ENCODE measurements around the gene SLC12A5.
"Not testable (repeated sequence)": the region's sequence is repeated elsewhere in the genome, so short reads cannot be mapped to it uniquely, and the experiment has no call there.

The SLC12A5 gene

GRCh38 chr20:45985573-45985972 is 43.4 kb upstream of the SLC12A5 start:
- Histone ChIP-seq H3K9me2 (replicated peaks; ENCODE audit: control insufficient read depth, low read length) (no peaks in the 10 kb centered on the region), H3F3A (ENCODE audit: control insufficient read depth, insufficient read depth) (no peaks in the 10 kb centered on the region), H3K27ac (ENCODE audit: low read depth, low read length) (no peak overlapping the region), H3K9me3 (ENCODE audit: control insufficient read depth, insufficient read depth, low read length) (no peaks in the 10 kb centered on the region), H3K4me3 (ENCODE audit: low read length) (no peak overlapping the region), H3K4me2 (ENCODE audit: low read length) (no peak overlapping the region), H3K36me3 (ENCODE audit: control insufficient read depth, low read length) (no peaks in the 10 kb centered on the region), H4K20me1 (ENCODE audit: control insufficient read depth, insufficient read depth, low read depth, low read length) (no peaks in the 10 kb centered on the region), H3K4me1 (ENCODE audit: control insufficient read depth, low read length) (no peaks in the 10 kb centered on the region), H3K79me2 (ENCODE audit: control insufficient read depth, low read length) (no peaks in the 10 kb centered on the region), H3K27me3 (ENCODE audit: control insufficient read depth, low read length) (peaks cover 9% of the 10 kb centered on the region)
- no peak for TF ChIP-seq EZH2phosphoT487 (IDR thresholded peaks at IDR 0.05; ENCODE audit: borderline replicate concordance, low read length)
- TF ChIP-seq, protein P1, sequence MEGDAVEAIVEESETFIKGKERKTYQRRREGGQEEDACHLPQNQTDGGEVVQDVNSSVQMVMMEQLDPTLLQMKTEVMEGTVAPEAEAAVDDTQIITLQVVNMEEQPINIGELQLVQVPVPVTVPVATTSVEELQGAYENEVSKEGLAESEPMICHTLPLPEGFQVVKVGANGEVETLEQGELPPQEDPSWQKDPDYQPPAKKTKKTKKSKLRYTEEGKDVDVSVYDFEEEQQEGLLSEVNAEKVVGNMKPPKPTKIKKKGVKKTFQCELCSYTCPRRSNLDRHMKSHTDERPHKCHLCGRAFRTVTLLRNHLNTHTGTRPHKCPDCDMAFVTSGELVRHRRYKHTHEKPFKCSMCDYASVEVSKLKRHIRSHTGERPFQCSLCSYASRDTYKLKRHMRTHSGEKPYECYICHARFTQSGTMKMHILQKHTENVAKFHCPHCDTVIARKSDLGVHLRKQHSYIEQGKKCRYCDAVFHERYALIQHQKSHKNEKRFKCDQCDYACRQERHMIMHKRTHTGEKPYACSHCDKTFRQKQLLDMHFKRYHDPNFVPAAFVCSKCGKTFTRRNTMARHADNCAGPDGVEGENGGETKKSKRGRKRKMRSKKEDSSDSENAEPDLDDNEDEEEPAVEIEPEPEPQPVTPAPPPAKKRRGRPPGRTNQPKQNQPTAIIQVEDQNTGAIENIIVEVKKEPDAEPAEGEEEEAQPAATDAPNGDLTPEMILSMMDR (IDR thresholded peaks at IDR 0.05; ENCODE audit: low read depth, low read length, poor library complexity, severe bottlenecking): no peak

DNA sequence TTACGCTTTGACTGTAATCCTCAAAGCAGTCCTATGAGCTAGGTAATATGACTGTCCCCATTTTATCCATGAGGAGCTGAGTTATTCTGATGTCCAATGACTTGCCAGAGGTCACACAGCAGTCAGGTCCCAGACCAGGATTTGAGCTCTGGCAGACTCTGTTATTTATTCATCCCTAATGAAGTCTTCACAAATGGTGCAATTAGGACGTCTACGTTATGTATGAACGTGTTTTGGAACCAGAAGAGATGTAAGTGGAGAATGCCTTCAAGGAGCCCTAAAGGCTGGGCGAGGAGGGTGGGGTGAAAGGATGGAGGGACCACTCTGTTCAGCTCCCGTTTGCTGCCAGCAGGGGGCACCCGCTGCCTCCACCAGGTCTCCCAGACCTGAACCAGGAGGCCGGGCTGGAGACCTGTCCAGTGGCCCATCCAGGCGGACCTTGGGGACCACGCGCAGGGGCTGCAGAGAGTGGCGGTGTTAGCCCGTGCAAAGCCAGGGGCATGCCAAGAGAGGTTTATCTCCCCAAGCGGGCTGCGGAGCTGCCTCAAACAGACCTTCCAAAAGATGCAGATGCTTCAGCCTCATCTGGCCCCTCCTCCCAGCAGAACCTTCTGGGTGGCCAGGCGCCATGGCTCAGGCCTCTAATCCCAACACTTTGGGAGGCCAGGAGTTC is 41.8 kb upstream of the SLC12A5 start:
- H3K27me3 ChIP-seq (ENCODE audit: control insufficient read depth, low read length): peaks cover 9% of the 10 kb centered on the region
- no peaks in the 10 kb centered on the region for H4K20me1 ChIP-seq (ENCODE audit: control insufficient read depth, insufficient read depth, low read depth, low read length)
- TF ChIP-seq, protein P1 (IDR thresholded peaks at IDR 0.05; ENCODE audit: low read depth, low read length, poor library complexity, severe bottlenecking): peak; percentile 94
- TF ChIP-seq EZH2phosphoT487 (IDR thresholded peaks at IDR 0.05; ENCODE audit: borderline replicate concordance, low read length): no peak
- no peaks in the 10 kb centered on the region for H3K79me2 ChIP-seq (ENCODE audit: control insufficient read depth, low read length)
- H3K9me2 ChIP-seq (replicated peaks; ENCODE audit: control insufficient read depth, low read length): no peaks in the 10 kb centered on the region
- H3K36me3 ChIP-seq (ENCODE audit: control insufficient read depth, low read length): no peaks in the 10 kb centered on the region
- H3K4me1 ChIP-seq (ENCODE audit: control insufficient read depth, low read length): peaks cover 11% of the 10 kb centered on the region
- no peak overlapping the region for H3K27ac ChIP-seq (ENCODE audit: low read depth, low read length)
- no peak overlapping the region for H3K4me2 ChIP-seq (ENCODE audit: low read length)
- no peaks in the 10 kb centered on the region for H3F3A ChIP-seq (ENCODE audit: control insufficient read depth, insufficient read depth)
- H3K4me3 ChIP-seq (ENCODE audit: low read length): no peak overlapping the region
- no peaks in the 10 kb centered on the region for H3K9me3 ChIP-seq (ENCODE audit: control insufficient read depth, insufficient read depth, low read length)

- H3F3A ChIP-seq (ENCODE audit: control insufficient read depth, insufficient read depth); H3K27ac ChIP-seq (ENCODE audit: low read depth, low read length); H3K4me2 ChIP-seq (ENCODE audit: low read length); H3K79me2 ChIP-seq (ENCODE audit: control insufficient read depth, low read length); H3K36me3 ChIP-seq (ENCODE audit: control insufficient read depth, low read length); H3K9me2 ChIP-seq (replicated peaks; ENCODE audit: control insufficient read depth, low read length); H3K4me3 ChIP-seq (ENCODE audit: low read length); H3K9me3 ChIP-seq (ENCODE audit: control insufficient read depth, insufficient read depth, low read length); H4K20me1 ChIP-seq (ENCODE audit: control insufficient read depth, insufficient read depth, low read depth, low read length): not testable (repeated sequence)
- Histone ChIP-seq H3K4me1 (ENCODE audit: control insufficient read depth, low read length) (peaks cover 19% of the 10 kb centered on the region), H3K27me3 (ENCODE audit: control insufficient read depth, low read length) (peaks cover 12% of the 10 kb centered on the region)
Observed at GRCh38 chr20:45988830-45989229, 40.2 kb upstream of the SLC12A5 start.

GRCh38 chr20:45991616-45992015 is 37.4 kb upstream of the SLC12A5 start:
- H3K4me3 ChIP-seq (ENCODE audit: low read length): peak overlapping the region; percentile 36; the same call in 1 of the 2 replicates
- no peaks in the 10 kb centered on the region for H3K79me2 ChIP-seq (ENCODE audit: control insufficient read depth, low read length)
- H4K20me1 ChIP-seq (ENCODE audit: control insufficient read depth, insufficient read depth, low read depth, low read length): no peaks in the 10 kb centered on the region
- peaks cover 22% of the 10 kb centered on the region for H3K4me1 ChIP-seq (ENCODE audit: control insufficient read depth, low read length)
- no peaks in the 10 kb centered on the region for H3K9me2 ChIP-seq (replicated peaks; ENCODE audit: control insufficient read depth, low read length)
- H3K36me3 ChIP-seq (ENCODE audit: control insufficient read depth, low read length): no peaks in the 10 kb centered on the region
- H3F3A ChIP-seq (ENCODE audit: control insufficient read depth, insufficient read depth): no peaks in the 10 kb centered on the region; the same call in 1 of the 2 replicates
- H3K4me2 ChIP-seq (ENCODE audit: low read length): peak overlapping the region; percentile 57
- no peaks in the 10 kb centered on the region for H3K9me3 ChIP-seq (ENCODE audit: control insufficient read depth, insufficient read depth, low read length)
- H3K27me3 ChIP-seq (ENCODE audit: control insufficient read depth, low read length): peaks cover 9% of the 10 kb centered on the region
- no peak overlapping the region for H3K27ac ChIP-seq (ENCODE audit: low read depth, low read length)
- TF ChIP-seq, protein P1 (IDR thresholded peaks at IDR 0.05; ENCODE audit: low read depth, low read length, poor library complexity, severe bottlenecking): no peak
- no peak for TF ChIP-seq EZH2phosphoT487 (IDR thresholded peaks at IDR 0.05; ENCODE audit: borderline replicate concordance, low read length)
